HEK293 (cell line): ENCODE results near the gene GIPC1.

Experiments used
- GLIS1 ChIP-seq: fragments of 450-650 bp; formaldehyde crosslinking; IDR thresholded peaks from 2 replicates; pipeline ENCODE4 v1.5.1; 2016; ENCODE audit warnings: missing biosample characterization, missing genetic modification characterization
- INSM2 ChIP-seq: fragments of 450-650 bp; formaldehyde crosslinking; IDR thresholded peaks from 2 replicates; pipeline ENCODE4 v1.5.1; 2016; ENCODE audit warnings: missing biosample characterization, missing genetic modification characterization
- KLF1 ChIP-seq: fragments of 450-650 bp; formaldehyde crosslinking; IDR thresholded peaks from 2 replicates; pipeline ENCODE4 v1.5.1; 2016; ENCODE audit warnings: missing biosample characterization, missing genetic modification characterization
- KLF8 ChIP-seq: fragments of 450-650 bp; formaldehyde crosslinking; IDR thresholded peaks from 2 replicates; pipeline ENCODE4 v1.5.1; 2016; ENCODE audit warnings: missing biosample characterization, missing genetic modification characterization
- KLF9 ChIP-seq: fragments of 450-650 bp; formaldehyde crosslinking; IDR thresholded peaks from 2 replicates; pipeline ENCODE4 v1.5.1; 2016; ENCODE audit warnings: missing biosample characterization, missing genetic modification characterization, low read depth
- OSR2 ChIP-seq: fragments of 450-650 bp; formaldehyde crosslinking; IDR thresholded peaks from 2 replicates; pipeline ENCODE4 v1.5.1; 2016; ENCODE audit warnings: missing biosample characterization, missing genetic modification characterization
- OVOL3 ChIP-seq: fragments of 450-650 bp; formaldehyde crosslinking; IDR thresholded peaks from 2 replicates; pipeline ENCODE4 v1.5.1; 2016; ENCODE audit warnings: missing biosample characterization, missing genetic modification characterization
- PBX3 ChIP-seq: sonication (generic); formaldehyde crosslinking; IDR thresholded peaks from 2 replicates; pipeline ENCODE4 v1.8.1; 2022; ENCODE audit warnings: mild to moderate bottlenecking, moderate library complexity, missing genetic modification reagents
- SP2 ChIP-seq: fragments of 450-650 bp; formaldehyde crosslinking; IDR thresholded peaks from 2 replicates; pipeline ENCODE4 v1.5.1; 2016; ENCODE audit warnings: missing biosample characterization, missing genetic modification characterization
- SP3 ChIP-seq: fragments of 450-650 bp; formaldehyde crosslinking; IDR thresholded peaks from 2 replicates; pipeline ENCODE4 v1.5.1; 2016; ENCODE audit warnings: missing biosample characterization, missing genetic modification characterization
- SP7 ChIP-seq: fragments of 450-650 bp; formaldehyde crosslinking; IDR thresholded peaks from 2 replicates; pipeline ENCODE4 v1.5.1; 2016; ENCODE audit warnings: missing biosample characterization, missing genetic modification characterization
- ZBTB10 ChIP-seq: fragments of 450-650 bp; formaldehyde crosslinking; IDR thresholded peaks from 2 replicates; pipeline ENCODE4 v1.5.1; 2016; ENCODE audit warnings: missing biosample characterization, missing genetic modification characterization
- ZBTB17 ChIP-seq: fragments of 450-650 bp; formaldehyde crosslinking; IDR thresholded peaks from 2 replicates; pipeline ENCODE4 v1.5.1; 2016; ENCODE audit warnings: missing biosample characterization, missing genetic modification characterization
- ZBTB26 ChIP-seq: fragments of 450-650 bp; formaldehyde crosslinking; optimal IDR thresholded peaks from 2 replicates; pipeline ENCODE3; 2016; ENCODE audit warnings: missing biosample characterization, mild to moderate bottlenecking, missing genetic modification characterization
- ZBTB48 ChIP-seq: fragments of 450-650 bp; formaldehyde crosslinking; IDR thresholded peaks from 2 replicates; pipeline ENCODE4 v1.5.1; 2016; ENCODE audit warnings: missing biosample characterization, missing genetic modification characterization
- ZBTB7A ChIP-seq: fragments of 450-650 bp; formaldehyde crosslinking; IDR thresholded peaks from 2 replicates; pipeline ENCODE4 v1.5.1; 2016; ENCODE audit warnings: low read depth, missing biosample characterization, missing genetic modification characterization
- ZFP69B ChIP-seq: fragments of 450-650 bp; formaldehyde crosslinking; IDR thresholded peaks from 2 replicates; pipeline ENCODE4 v1.5.1; 2016; ENCODE audit warnings: missing biosample characterization, missing genetic modification characterization
- ZNF138 ChIP-seq: fragments of 450-650 bp; formaldehyde crosslinking; IDR thresholded peaks from 2 replicates; pipeline ENCODE4 v1.5.1; 2016; ENCODE audit warnings: missing biosample characterization, missing genetic modification characterization, borderline replicate concordance
- ZNF26 ChIP-seq: fragments of 450-650 bp; formaldehyde crosslinking; IDR thresholded peaks from 2 replicates; pipeline ENCODE4 v1.5.1; 2016; ENCODE audit warnings: missing biosample characterization, missing genetic modification characterization
- ZNF324 ChIP-seq: fragments of 450-650 bp; formaldehyde crosslinking; IDR thresholded peaks from 2 replicates; pipeline ENCODE4 v1.5.1; 2016; ENCODE audit warnings: missing biosample characterization, missing genetic modification characterization
- ZNF341 ChIP-seq: fragments of 450-650 bp; formaldehyde crosslinking; IDR thresholded peaks from 2 replicates; pipeline ENCODE4; 2016; ENCODE audit warnings: low read depth, missing biosample characterization, missing genetic modification characterization
- ZNF561 ChIP-seq: fragments of 450-650 bp; IDR thresholded peaks from 2 replicates; pipeline ENCODE4 v1.5.1; 2018; ENCODE audit warnings: missing biosample characterization, missing genetic modification characterization, borderline replicate concordance
- ZNF580 ChIP-seq: fragments of 450-650 bp; formaldehyde crosslinking; IDR thresholded peaks from 2 replicates; pipeline ENCODE4 v1.5.1; 2016; ENCODE audit warnings: missing biosample characterization, missing genetic modification characterization
- ZNF610 ChIP-seq: fragments of 450-650 bp; formaldehyde crosslinking; IDR thresholded peaks from 2 replicates; pipeline ENCODE4 v1.5.1; 2016; ENCODE audit warnings: missing biosample characterization, missing genetic modification characterization, borderline replicate concordance
- ZNF629 ChIP-seq: fragments of 450-650 bp; formaldehyde crosslinking; IDR thresholded peaks from 2 replicates; pipeline ENCODE4 v1.5.1; 2017; ENCODE audit warnings: missing biosample characterization, missing genetic modification characterization
- ZNF707 ChIP-seq: fragments of 450-650 bp; formaldehyde crosslinking; IDR thresholded peaks from 2 replicates; pipeline ENCODE4 v1.5.1; 2016; ENCODE audit warnings: missing biosample characterization, missing genetic modification characterization
- ZNF792 ChIP-seq: fragments of 450-650 bp; formaldehyde crosslinking; IDR thresholded peaks from 2 replicates; pipeline ENCODE4 v1.5.1; 2016; ENCODE audit warnings: missing biosample characterization, missing genetic modification characterization
- ZNF843 ChIP-seq: fragments of 450-650 bp; formaldehyde crosslinking; IDR thresholded peaks from 2 replicates; pipeline ENCODE4 v1.5.1; 2016; ENCODE audit warnings: missing biosample characterization, missing genetic modification characterization
- ZXDB ChIP-seq: fragments of 450-650 bp; formaldehyde crosslinking; IDR thresholded peaks from 2 replicates; pipeline ENCODE4 v1.5.1; 2016; ENCODE audit warnings: missing biosample characterization, missing genetic modification characterization

GIPC1 gene

GRCh38 chr19:14529254-14530004 lies 33.5 kb upstream of the GIPC1 start, which contains the start of gene TECR (continued):
- TF ChIP-seq ZBTB10 (tag by site-specific recombination), result peak; percentile 93
- peak; percentile 93 for TF ChIP-seq ZBTB26 (tag by site-specific recombination)
- TF ChIP-seq KLF1 (tag by site-specific recombination), result peak; percentile 49; the same call in 1 of the 2 replicates
- peak; percentile 63; the same call in 1 of the 2 replicates for TF ChIP-seq INSM2 (tag by site-specific recombination)
- peak; percentile 98 for TF ChIP-seq ZXDB (tag by site-specific recombination)
- no peak for TF ChIP-seq ZNF138 (tag by site-specific recombination)
- TF ChIP-seq KLF8, result peak; percentile 53; the same call in 1 of the 2 replicates
- TF ChIP-seq ZBTB17 (tag by site-specific recombination), result peak; percentile 63
- 0 out of 2 replicates have a peak, but pooled peaks have one; percentile 51 for TF ChIP-seq PBX3 (CRISPR knock-in tag)
- TF ChIP-seq ZNF26, result no peak
- TF ChIP-seq OVOL3, result peak; percentile 14; the same call in 1 of the 2 replicates
- TF ChIP-seq ZBTB48 (tag by site-specific recombination), result peak; percentile 35; the same call in 1 of the 2 replicates
- TF ChIP-seq ZBTB7A (tag by site-specific recombination), result 0 out of 2 replicates have a peak, but pooled peaks have one; percentile 19
- peak; percentile 69 for TF ChIP-seq OSR2 (tag by site-specific recombination)
- peak; percentile 47; the same call in 1 of the 2 replicates for TF ChIP-seq ZNF610 (tag by site-specific recombination)
- TF ChIP-seq ZFP69B (tag by site-specific recombination), result peak; percentile 38; the same call in 1 of the 2 replicates
- TF ChIP-seq ZNF707 (tag by site-specific recombination), result no peak
- TF ChIP-seq GLIS1 (tag by site-specific recombination), result peak; percentile 40; the same call in 1 of the 2 replicates
- TF ChIP-seq ZNF792 (tag by site-specific recombination), result 0 out of 2 replicates have a peak, but pooled peaks have one; percentile 8
- no peak for TF ChIP-seq ZNF580 (tag by site-specific recombination)
- peak; percentile 91 for TF ChIP-seq ZNF341 (tag by site-specific recombination)
- peak; percentile 59; the same call in 1 of the 2 replicates for TF ChIP-seq ZNF324 (tag by site-specific recombination)
- peak; percentile 90 for TF ChIP-seq ZNF561
- peak; percentile 92 for TF ChIP-seq SP3 (tag by site-specific recombination)
- peak; percentile 81 for TF ChIP-seq SP7 (tag by site-specific recombination)
- peak; percentile 68 for TF ChIP-seq ZNF629 (tag by site-specific recombination)
- peak; percentile 100 for TF ChIP-seq SP2 (tag by site-specific recombination)
- peak; percentile 79; the same call in 1 of the 2 replicates for TF ChIP-seq KLF9 (tag by site-specific recombination)
- peak; percentile 73 for TF ChIP-seq ZNF843 (tag by site-specific recombination)
